ENCODE results near the gene NPS.

Gene NPS

DNA sequence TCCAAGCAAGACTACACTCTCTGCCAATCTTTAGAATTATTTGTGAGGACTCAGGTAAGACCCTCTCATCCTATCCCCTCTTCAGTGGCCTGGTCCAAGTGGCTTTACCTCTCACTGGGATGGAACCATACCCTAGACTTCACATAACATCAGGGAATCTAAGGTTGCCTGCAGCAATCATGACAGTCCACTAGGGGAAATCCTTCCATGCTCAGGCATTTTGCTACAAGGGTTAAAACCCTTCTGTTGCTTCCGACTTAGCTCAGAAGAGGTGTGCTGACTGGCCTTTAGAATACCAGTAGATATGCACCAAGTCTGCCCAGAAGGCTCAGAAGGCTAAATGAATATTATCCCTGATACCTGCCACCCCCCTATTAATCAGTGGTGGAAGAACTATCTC is 24.9 kb upstream of the NPS start:
- H3K4me3 ChIP-seq (ENCODE audit: low read depth, low read length) = no peak overlapping the region
- no peak for DNase-seq (ENCODE audit: low read depth)
- TF ChIP-seq MAX (IDR thresholded peaks at IDR 0.05; ENCODE audit: low read depth, low read length) = no peak
- TF ChIP-seq, protein P1, sequence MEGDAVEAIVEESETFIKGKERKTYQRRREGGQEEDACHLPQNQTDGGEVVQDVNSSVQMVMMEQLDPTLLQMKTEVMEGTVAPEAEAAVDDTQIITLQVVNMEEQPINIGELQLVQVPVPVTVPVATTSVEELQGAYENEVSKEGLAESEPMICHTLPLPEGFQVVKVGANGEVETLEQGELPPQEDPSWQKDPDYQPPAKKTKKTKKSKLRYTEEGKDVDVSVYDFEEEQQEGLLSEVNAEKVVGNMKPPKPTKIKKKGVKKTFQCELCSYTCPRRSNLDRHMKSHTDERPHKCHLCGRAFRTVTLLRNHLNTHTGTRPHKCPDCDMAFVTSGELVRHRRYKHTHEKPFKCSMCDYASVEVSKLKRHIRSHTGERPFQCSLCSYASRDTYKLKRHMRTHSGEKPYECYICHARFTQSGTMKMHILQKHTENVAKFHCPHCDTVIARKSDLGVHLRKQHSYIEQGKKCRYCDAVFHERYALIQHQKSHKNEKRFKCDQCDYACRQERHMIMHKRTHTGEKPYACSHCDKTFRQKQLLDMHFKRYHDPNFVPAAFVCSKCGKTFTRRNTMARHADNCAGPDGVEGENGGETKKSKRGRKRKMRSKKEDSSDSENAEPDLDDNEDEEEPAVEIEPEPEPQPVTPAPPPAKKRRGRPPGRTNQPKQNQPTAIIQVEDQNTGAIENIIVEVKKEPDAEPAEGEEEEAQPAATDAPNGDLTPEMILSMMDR (IDR thresholded peaks at IDR 0.05; ENCODE audit: low read depth, low read length) = peak; percentile 40

GRCh38 chr10:127524908-127525665 is 24.0 kb upstream of the NPS start:
- H3K4me3 ChIP-seq (ENCODE audit: low read depth, low read length) = no peak overlapping the region
- no peak for DNase-seq (ENCODE audit: low read depth)
- TF ChIP-seq POLR2A (IDR thresholded peaks at IDR 0.05; ENCODE audit: extremely low read depth, insufficient read length) (no peak), MYC (IDR thresholded peaks at IDR 0.05; ENCODE audit: low read depth, low read length) (no peak), MAX (IDR thresholded peaks at IDR 0.05; ENCODE audit: low read depth, low read length) (no peak)
- TF ChIP-seq, protein P1 (IDR thresholded peaks at IDR 0.05; ENCODE audit: low read depth, low read length) = no peak

GRCh38 chr10:127525686-127526085 is 23.4 kb upstream of the NPS start:
- no peak for DNase-seq (ENCODE audit: low read depth)
- no peak overlapping the region for H3K4me3 ChIP-seq (ENCODE audit: low read depth, low read length)
- TF ChIP-seq POLR2A (IDR thresholded peaks at IDR 0.05; ENCODE audit: extremely low read depth, insufficient read length) (no peak), MYC (IDR thresholded peaks at IDR 0.05; ENCODE audit: low read depth, low read length) (no peak), MAX (IDR thresholded peaks at IDR 0.05; ENCODE audit: low read depth, low read length) (no peak)
- TF ChIP-seq, protein P1 (IDR thresholded peaks at IDR 0.05; ENCODE audit: low read depth, low read length) = no peak

DNA sequence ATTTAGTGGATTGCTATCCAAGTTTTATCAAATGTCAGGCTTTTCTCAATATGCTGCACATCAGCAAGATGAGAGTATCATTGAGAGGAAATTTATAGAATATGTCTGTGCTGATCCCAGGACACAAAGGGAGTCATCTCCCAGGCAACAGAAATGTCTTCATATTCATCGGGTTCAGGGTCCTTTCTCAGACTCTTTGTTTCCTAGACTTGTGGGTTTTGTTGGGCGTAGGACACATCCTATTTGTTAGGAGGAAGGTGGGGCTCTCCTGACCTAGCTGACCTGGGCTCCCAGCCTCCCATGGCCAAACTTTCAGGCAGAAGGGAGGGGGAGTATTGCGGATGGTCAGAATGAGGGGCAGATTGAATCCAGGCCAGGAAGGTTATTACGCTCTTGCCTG is 22.9 kb upstream of the NPS start:
- no peak for DNase-seq (ENCODE audit: low read depth)
- no peak for TF ChIP-seq MAX (IDR thresholded peaks at IDR 0.05; ENCODE audit: low read depth, low read length)
- TF ChIP-seq, protein P1 (IDR thresholded peaks at IDR 0.05; ENCODE audit: low read depth, low read length) = no peak
- no peak for TF ChIP-seq POLR2A (IDR thresholded peaks at IDR 0.05; ENCODE audit: extremely low read depth, insufficient read length)
- TF ChIP-seq MYC (IDR thresholded peaks at IDR 0.05; ENCODE audit: low read depth, low read length) = no peak
- no peak overlapping the region for H3K4me3 ChIP-seq (ENCODE audit: low read depth, low read length)

GRCh38 chr10:127527320-127527719 is 21.8 kb upstream of the NPS start:
- no peak overlapping the region for H3K4me3 ChIP-seq (ENCODE audit: low read depth, low read length)
- TF ChIP-seq, protein P1 (IDR thresholded peaks at IDR 0.05; ENCODE audit: low read depth, low read length) = no peak
- TF ChIP-seq MAX (IDR thresholded peaks at IDR 0.05; ENCODE audit: low read depth, low read length) (no peak), POLR2A (IDR thresholded peaks at IDR 0.05; ENCODE audit: extremely low read depth, insufficient read length) (no peak), MYC (IDR thresholded peaks at IDR 0.05; ENCODE audit: low read depth, low read length) (no peak)
- no peak for DNase-seq (ENCODE audit: low read depth)
